ENCODE measurements around the gene AGPAT1. TPM values are rescaled to one million over a fixed set of nuclear protein-coding genes. Genes with fewer than 3 reads are reported as not detected.

The AGPAT1 gene
- total RNA-seq, 1 experiment from 2014 or later = 37.8 TPM

GRCh38 chr6:32178547-32179440 is 2.9 kb upstream of the AGPAT1 start:
- ChIA-PET CTCF (interaction anchor here (1.1 to 2.0 kb wide), 3 partner anchors 17 to 1098 kb away, joined by 4 to 6 read pairs (median 4); partner anchors contain the start of gene B3GALT4), POLR2A (interaction anchor here (0.6 to 5.0 kb wide), 15 partner anchors 8 to 793 kb away, joined by 3 to 112 read pairs (median 4); partner anchors contain the start of genes ATF6B, DXO, FKBPL and GPSM3)
- Mint-ChIP-seq H3K4me1 (ENCODE audit: insufficient read depth, unreplicated experiment) (peaks cover 47% of the 10 kb centered on the region), H3K36me3 (ENCODE audit: insufficient read depth, unreplicated experiment) (peaks cover 50% of the 10 kb centered on the region), H3K4me3 (ENCODE audit: unreplicated experiment) (peak overlapping the region; percentile 79), H3K9me3 (ENCODE audit: unreplicated experiment) (no peaks in the 10 kb centered on the region), H3K27ac (ENCODE audit: low read depth, unreplicated experiment) (peak overlapping the region; percentile 91), H3K27me3 (ENCODE audit: insufficient read depth, unreplicated experiment) (no peaks in the 10 kb centered on the region)
- TF ChIP-seq, protein P1, sequence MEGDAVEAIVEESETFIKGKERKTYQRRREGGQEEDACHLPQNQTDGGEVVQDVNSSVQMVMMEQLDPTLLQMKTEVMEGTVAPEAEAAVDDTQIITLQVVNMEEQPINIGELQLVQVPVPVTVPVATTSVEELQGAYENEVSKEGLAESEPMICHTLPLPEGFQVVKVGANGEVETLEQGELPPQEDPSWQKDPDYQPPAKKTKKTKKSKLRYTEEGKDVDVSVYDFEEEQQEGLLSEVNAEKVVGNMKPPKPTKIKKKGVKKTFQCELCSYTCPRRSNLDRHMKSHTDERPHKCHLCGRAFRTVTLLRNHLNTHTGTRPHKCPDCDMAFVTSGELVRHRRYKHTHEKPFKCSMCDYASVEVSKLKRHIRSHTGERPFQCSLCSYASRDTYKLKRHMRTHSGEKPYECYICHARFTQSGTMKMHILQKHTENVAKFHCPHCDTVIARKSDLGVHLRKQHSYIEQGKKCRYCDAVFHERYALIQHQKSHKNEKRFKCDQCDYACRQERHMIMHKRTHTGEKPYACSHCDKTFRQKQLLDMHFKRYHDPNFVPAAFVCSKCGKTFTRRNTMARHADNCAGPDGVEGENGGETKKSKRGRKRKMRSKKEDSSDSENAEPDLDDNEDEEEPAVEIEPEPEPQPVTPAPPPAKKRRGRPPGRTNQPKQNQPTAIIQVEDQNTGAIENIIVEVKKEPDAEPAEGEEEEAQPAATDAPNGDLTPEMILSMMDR (IDR thresholded peaks at IDR 0.05; ENCODE audit: unreplicated experiment) = no peak
- BruUV-seq (replicated peaks) = no TSS peak
- intact Hi-C loops (cut with micrococcal nuclease) = loop anchor here (1.0 kb wide), 1 partner anchor 17 kb away; no protein-coding TSS in a partner anchor
- no peak for DNase-seq (ENCODE audit: unreplicated experiment)

DNA sequence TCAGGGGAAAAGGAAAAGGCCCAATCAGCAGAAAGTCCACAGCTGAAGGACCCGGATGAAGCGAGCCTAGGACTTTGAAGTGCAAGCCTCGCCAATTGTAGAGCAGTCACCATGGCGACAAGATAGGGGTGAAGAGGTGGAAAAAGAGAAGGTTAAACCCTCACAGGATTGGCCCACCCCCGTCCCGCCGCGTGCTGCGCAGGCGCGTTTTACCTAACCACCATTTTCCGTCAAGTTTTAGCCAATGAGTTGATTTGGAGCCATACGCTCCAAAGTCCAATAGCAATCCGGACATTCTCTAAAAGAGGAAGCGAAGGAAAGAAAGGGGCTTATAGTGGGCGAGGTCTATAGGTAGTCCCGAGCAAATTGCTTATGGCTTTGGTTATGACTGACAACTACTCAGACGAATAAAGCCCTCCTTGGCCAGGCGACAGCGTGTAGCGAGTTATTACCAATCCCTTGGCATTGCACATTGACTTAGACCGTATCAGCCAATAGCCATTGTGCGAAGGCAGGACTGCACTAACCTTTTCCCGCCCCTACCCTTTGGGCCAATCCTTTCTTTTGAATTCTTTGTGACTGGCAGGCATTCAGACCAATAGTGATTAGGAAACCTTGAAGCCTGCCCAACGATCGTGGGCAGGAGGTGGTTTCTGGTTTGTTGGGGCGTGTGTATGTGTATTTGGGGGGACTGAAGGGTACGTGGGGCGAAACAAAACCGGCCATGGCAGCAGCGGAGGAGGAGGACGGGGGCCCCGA is 2.1 kb upstream of the AGPAT1 start, which contains the start of gene RNF5:
Gene RNF5, plus strand, starts transcription at position 618 of the 759 bp plus-strand sequence. Its CDS starts 107 bp downstream, at position 725.
- CTCF ChIA-PET = interaction anchor here (0.6 to 1.3 kb wide), 2 partner anchors 11 to 12 kb away, joined by 3 read pairs; partner anchors contain the start of gene PBX2
- POLR2A ChIA-PET = interaction anchor here (0.6 to 5.0 kb wide), 23 partner anchors 8 to 1095 kb away, joined by 3 to 112 read pairs (median 4); partner anchors contain the start of genes ATF6B, DXO, EHMT2 and FKBPL
- intact Hi-C loops (cut with micrococcal nuclease) = loop anchor here (1.0 kb wide), 2 partner anchors 17 to 24 kb away; partner anchors contain the start of gene PPT2
- no peaks in the 10 kb centered on the region for H3K9me3 Mint-ChIP-seq (ENCODE audit: unreplicated experiment)
- peaks cover 44% of the 10 kb centered on the region for H3K36me3 Mint-ChIP-seq (ENCODE audit: insufficient read depth, unreplicated experiment)
- no TSS peak for BruUV-seq (replicated peaks)
- TF ChIP-seq, protein P1 (IDR thresholded peaks at IDR 0.05; ENCODE audit: unreplicated experiment) = no peak
- H3K27me3 Mint-ChIP-seq (ENCODE audit: insufficient read depth, unreplicated experiment) = no peaks in the 10 kb centered on the region
- H3K4me1 Mint-ChIP-seq (ENCODE audit: insufficient read depth, unreplicated experiment) = peaks cover 55% of the 10 kb centered on the region
- peak within 1 kb of the TSS; percentile 91 for H3K27ac Mint-ChIP-seq (ENCODE audit: low read depth, unreplicated experiment)
- DNase-seq (ENCODE audit: unreplicated experiment) = peak; percentile 100
- peak within 1 kb of the TSS; percentile 79 for H3K4me3 Mint-ChIP-seq (ENCODE audit: unreplicated experiment)

- Mint-ChIP-seq H3K36me3 (ENCODE audit: insufficient read depth, unreplicated experiment) (peaks cover 44% of the 10 kb centered on the region), H3K27me3 (ENCODE audit: insufficient read depth, unreplicated experiment) (no peaks in the 10 kb centered on the region)
Observed at GRCh38 chr6:32177183-32177787, 1.4 kb upstream of the AGPAT1 start.

More at GRCh38 chr6:32177183-32177787, 1.4 kb upstream of the AGPAT1 start:
- BruUV-seq (replicated peaks) = no TSS peak
- CTCF ChIA-PET = interaction anchor here (0.6 to 1.3 kb wide), 2 partner anchors 12 to 13 kb away, joined by 3 read pairs; partner anchors contain the start of gene PBX2
- peak; percentile 84 for DNase-seq (ENCODE audit: unreplicated experiment)
- intact Hi-C loops (cut with micrococcal nuclease) = loop anchor here (1.0 kb wide), 1 partner anchor 23 kb away; the partner anchor contains the start of gene PPT2
- POLR2A ChIA-PET = interaction anchor here (0.6 to 5.0 kb wide), 25 partner anchors 9 to 1095 kb away, joined by 3 to 112 read pairs (median 4); partner anchors contain the start of genes ATF6B, DXO, EHMT2 and FKBPL
- Mint-ChIP-seq H3K27ac (ENCODE audit: low read depth, unreplicated experiment) (peak overlapping the region; percentile 91), H3K4me1 (ENCODE audit: insufficient read depth, unreplicated experiment) (peaks cover 58% of the 10 kb centered on the region), H3K4me3 (ENCODE audit: unreplicated experiment) (peak overlapping the region; percentile 79), H3K9me3 (ENCODE audit: unreplicated experiment) (no peaks in the 10 kb centered on the region)
- TF ChIP-seq, protein P1 (IDR thresholded peaks at IDR 0.05; ENCODE audit: unreplicated experiment) = no peak
